ENCODE data around the gene PPFIBP1. TPM values are rescaled to one million over a fixed set of nuclear protein-coding genes. Genes with fewer than 3 reads are reported as not detected.
A peak's percentile ranks its signal among the peaks of the same experiment; 100 is the strongest.

Gene PPFIBP1
- polyA plus RNA-seq, 1 donor (not counting 4 experiments of a cell fraction or from before 2014, with no cell fraction given): 83.5 TPM

GRCh38 chr12:27618836-27619235 is 94.8 kb downstream of the PPFIBP1 start:
- Histone ChIP-seq H3K27ac (ENCODE audit: control insufficient read depth, insufficient read depth, low read length) (peak overlapping the region; percentile 93), H3K36me3 (ENCODE audit: control insufficient read depth in 2 of 2, extremely low read depth in 1 of 2, insufficient read depth in 2 of 2, low read length in 2 of 2) (no peaks in the 10 kb centered on the region), H3K27me3 (ENCODE audit: control insufficient read depth, extremely low read depth, insufficient read depth, low read length) (no peaks in the 10 kb centered on the region), H3K4me2 (ENCODE audit: control insufficient read depth, extremely low read depth, insufficient read depth, low read depth, low read length) (peak overlapping the region; percentile 57), H3K9me3 (ENCODE audit: control insufficient read depth, low read depth, low read length) (no peaks in the 10 kb centered on the region), H4K20me1 (ENCODE audit: control insufficient read depth, extremely low read depth, insufficient read depth, low read length) (no peaks in the 10 kb centered on the region), H3K9me1 (ENCODE audit: control insufficient read depth, extremely low read depth, insufficient read depth, low read length) (peaks cover 3% of the 10 kb centered on the region), H3K4me3 (ENCODE audit: control insufficient read depth in 2 of 3, extremely low read depth in 1 of 3, insufficient read depth in 2 of 3, low read depth in 1 of 3, low read length in 3 of 3) (no peak overlapping the region), H3K4me1 (ENCODE audit: control insufficient read depth, extremely low read depth, insufficient read depth, low read length) (peaks cover 93% of the 10 kb centered on the region), H2AFZ (ENCODE audit: control insufficient read depth, low read length) (no peak overlapping the region), H3K79me2 (ENCODE audit: control insufficient read depth, insufficient read depth, low read length) (peaks cover 48% of the 10 kb centered on the region), H3K9ac (ENCODE audit: control insufficient read depth, extremely low read depth, insufficient read depth, low read length) (peak overlapping the region; percentile 39)
- no peak for TF ChIP-seq CTCF (optimal IDR thresholded peaks at IDR 0.05 in 1 of 3, IDR thresholded peaks at IDR 0.05 in 1 of 3, conservative IDR thresholded peaks at IDR 0.05 in 1 of 3; ENCODE audit: extremely low read depth in 1 of 3, insufficient read depth in 2 of 3, low read length in 3 of 3)
- TF ChIP-seq EZH2 (IDR thresholded peaks at IDR 0.05; ENCODE audit: low read length): no peak
- no peak for DNase-seq (ENCODE audit: low read depth, low spot score)
- dilution Hi-C loops (cut with MboI; ENCODE audit: extremely low pct_ligation_motif_present, low sequenced_read_pairs): no loop called here
- no peak for FAIRE-seq

GRCh38 chr12:27619308-27619707 is 95.3 kb downstream of the PPFIBP1 start:
- FAIRE-seq (peak; percentile 17), DNase-seq (ENCODE audit: low read depth, low spot score) (peak; percentile 45)
- Histone ChIP-seq H3K27me3 (ENCODE audit: control insufficient read depth, extremely low read depth, insufficient read depth, low read length) (no peaks in the 10 kb centered on the region), H3K4me1 (ENCODE audit: control insufficient read depth, extremely low read depth, insufficient read depth, low read length) (peaks cover 95% of the 10 kb centered on the region), H3K4me2 (ENCODE audit: control insufficient read depth, extremely low read depth, insufficient read depth, low read depth, low read length) (peak overlapping the region; percentile 39), H3K9me1 (ENCODE audit: control insufficient read depth, extremely low read depth, insufficient read depth, low read length) (peaks cover 3% of the 10 kb centered on the region), H3K27ac (ENCODE audit: control insufficient read depth, insufficient read depth, low read length) (peak overlapping the region; percentile 93), H2AFZ (ENCODE audit: control insufficient read depth, low read length) (no peak overlapping the region), H3K36me3 (ENCODE audit: control insufficient read depth in 2 of 2, extremely low read depth in 1 of 2, insufficient read depth in 2 of 2, low read length in 2 of 2) (no peaks in the 10 kb centered on the region), H3K4me3 (ENCODE audit: control insufficient read depth in 2 of 3, extremely low read depth in 1 of 3, insufficient read depth in 2 of 3, low read depth in 1 of 3, low read length in 3 of 3) (no peak overlapping the region), H4K20me1 (ENCODE audit: control insufficient read depth, extremely low read depth, insufficient read depth, low read length) (no peaks in the 10 kb centered on the region), H3K9ac (ENCODE audit: control insufficient read depth, extremely low read depth, insufficient read depth, low read length) (no peak overlapping the region), H3K9me3 (ENCODE audit: control insufficient read depth, low read depth, low read length) (no peaks in the 10 kb centered on the region), H3K79me2 (ENCODE audit: control insufficient read depth, insufficient read depth, low read length) (peaks cover 47% of the 10 kb centered on the region)
- dilution Hi-C loops (cut with MboI; ENCODE audit: extremely low pct_ligation_motif_present, low sequenced_read_pairs): no loop called here
- TF ChIP-seq CTCF (optimal IDR thresholded peaks at IDR 0.05 in 1 of 3, IDR thresholded peaks at IDR 0.05 in 1 of 3, conservative IDR thresholded peaks at IDR 0.05 in 1 of 3; ENCODE audit: extremely low read depth in 1 of 3, insufficient read depth in 2 of 3, low read length in 3 of 3): no peak
- no peak for TF ChIP-seq EZH2 (IDR thresholded peaks at IDR 0.05; ENCODE audit: low read length)
